GM19455 (cell line): Measurements from ENCODE around the gene OIT3.

Experiments used
- ATAC-seq: cut with Tn5 transposase; IDR thresholded peaks from one replicate; pipeline ENCODE4 v1.9.1; 2021; ENCODE audit not compliant: unreplicated experiment

Gene OIT3

DNA sequence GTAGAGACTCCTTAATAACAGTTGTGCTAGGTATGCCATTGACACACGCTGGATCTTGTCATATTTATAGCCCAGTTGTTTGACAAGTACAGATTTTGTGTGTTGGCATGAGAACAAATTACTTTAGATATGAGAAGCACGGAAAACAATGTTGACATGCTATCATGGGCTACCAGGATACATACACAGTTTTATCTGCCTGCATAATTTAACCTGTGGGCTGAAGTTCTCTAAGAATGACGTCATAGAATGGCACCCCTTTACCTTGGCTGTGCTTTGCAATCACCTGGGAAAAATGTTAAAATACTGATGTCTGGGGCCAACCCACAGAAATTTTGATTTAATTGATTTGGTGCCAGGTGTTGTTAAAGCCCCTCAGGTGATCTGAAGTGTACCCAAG lies 58.2 kb downstream of the OIT3 start:
- ATAC-seq, result no peak

DNA sequence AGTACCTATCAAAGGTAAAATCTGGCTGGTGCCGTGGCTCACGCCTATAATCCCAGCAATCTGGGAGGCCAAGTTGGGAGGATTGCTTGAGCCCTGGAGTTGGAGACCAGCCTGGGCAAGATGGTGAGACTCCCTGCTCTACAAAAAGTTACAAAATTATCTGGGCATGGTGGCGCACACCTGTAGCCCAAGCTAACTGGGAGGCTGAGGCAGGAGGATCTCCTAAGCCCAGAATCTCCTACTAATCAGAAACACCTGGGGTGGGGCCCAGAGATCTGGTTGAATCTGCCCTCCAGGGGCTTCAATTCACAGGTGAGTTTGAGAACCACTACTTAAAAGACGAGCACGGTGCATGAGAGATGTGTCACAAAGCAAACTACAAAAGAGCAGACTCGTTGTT lies 58.6 kb downstream of the OIT3 start:
- ATAC-seq, result no peak

DNA sequence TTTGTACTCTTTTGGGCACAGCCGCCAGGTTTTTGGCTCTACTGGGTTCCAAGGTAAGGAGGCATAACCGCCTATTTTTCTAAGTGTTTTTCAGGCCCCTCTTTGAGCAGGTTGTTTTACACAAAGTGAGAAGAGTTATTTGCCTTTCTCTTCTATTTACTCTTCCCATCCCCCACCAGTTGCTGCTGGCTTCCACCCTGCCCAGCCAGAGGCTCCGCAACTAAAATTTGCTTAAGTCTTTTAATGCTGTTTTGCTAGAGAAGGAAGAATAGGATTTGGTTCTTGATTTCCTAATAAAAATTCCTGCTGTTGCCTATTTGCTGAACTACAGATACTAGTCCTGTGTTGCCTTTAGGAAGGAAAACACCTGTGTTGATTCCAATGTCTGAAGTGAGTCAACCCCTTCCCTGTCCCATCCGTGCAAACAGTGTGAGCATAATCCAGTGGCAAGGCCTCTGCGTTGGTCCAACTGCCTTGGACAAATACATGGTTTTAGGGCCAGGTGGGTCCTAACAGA lies 59.2 kb downstream of the OIT3 start:
- no peak for ATAC-seq

DNA sequence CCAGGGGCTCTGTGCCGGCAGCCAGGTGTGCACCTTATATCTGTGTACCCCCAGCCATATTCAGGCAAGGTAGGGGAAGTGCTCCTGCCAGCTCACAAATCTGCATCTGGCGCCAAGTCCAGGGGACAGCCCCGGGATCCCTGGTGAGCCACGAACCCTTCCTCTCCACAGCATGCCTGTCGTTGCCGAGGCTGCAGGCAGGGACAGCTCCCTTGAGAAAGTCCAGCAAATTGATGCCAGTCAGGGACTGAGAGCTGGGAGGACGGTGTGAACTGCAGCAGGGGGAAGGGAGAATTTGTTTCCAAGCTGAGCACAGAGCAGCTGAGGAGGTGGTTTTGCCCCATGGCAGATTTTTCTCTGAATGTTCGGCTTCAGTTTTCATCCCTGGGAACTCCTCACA lies 60.1 kb downstream of the OIT3 start:
- no peak for ATAC-seq

DNA sequence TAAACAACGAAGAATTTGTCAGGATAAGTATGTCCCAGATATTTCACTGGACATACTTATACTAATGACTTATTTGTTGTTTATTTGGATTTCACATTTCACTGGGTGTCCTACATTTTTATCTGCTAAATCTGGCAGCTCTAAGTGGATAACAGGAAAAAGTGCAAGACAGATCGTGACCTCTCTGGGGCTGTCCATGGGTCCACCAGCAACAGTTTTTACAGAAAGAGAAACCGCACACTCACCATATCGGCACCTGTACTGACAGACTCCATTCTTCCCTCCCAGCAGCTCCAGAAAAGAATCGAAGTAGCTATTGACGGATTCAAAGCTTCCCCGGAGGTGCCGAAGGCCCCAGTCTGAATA lies 60.7 kb downstream of the OIT3 start:
- ATAC-seq, result no peak

DNA sequence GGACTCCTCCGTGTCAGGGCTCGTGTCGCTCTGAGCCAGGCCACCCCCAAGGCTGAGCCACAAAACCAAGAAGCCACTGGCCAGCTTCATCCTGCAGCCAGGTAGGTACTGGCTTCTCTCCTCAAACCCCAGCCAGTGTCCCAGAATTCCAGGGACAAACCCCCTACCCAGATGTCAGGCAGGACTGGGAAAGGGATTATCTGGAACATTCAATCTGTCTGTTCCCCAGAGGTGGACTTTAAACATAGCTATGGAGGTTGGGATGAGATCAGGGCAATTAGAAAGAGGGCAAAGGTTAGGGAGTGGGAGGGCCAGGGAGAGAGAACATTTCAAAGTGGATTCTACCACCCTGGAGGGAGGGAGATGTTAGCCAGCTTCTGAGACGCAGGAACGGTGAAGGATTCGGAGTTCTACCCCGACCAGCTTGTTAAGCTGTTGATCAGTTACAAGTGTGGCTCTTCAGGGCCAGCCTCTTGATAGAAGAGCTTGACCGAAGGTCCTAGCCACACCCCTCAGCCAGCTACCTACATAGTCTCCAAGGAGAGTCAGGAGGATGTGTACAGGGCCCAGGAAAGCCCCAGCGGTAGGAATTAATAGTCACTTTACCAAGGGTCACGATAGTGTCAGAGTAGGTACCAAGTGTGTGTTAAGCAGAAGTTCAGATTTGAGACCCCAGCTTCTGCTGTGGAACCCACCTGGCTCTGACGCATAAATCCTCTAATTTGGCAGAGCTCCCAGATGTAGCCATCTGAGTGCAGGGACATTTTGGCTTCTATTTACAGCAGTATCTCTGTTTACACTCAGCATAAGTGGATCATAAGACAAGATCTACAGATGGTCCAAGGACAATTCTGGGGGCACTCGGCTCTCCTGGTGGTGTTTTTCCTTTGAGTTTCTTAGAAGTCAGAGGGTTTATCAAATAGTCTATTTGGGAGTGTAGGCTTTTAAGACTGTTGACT lies 61.3 kb downstream of the OIT3 start, which contains the start of gene PLA2G12B:
Gene PLA2G12B, minus strand, starts transcription at position 211 of the 959 bp plus-strand sequence. Its CDS starts 121 bp downstream, at position 90.
- no peak for ATAC-seq

DNA sequence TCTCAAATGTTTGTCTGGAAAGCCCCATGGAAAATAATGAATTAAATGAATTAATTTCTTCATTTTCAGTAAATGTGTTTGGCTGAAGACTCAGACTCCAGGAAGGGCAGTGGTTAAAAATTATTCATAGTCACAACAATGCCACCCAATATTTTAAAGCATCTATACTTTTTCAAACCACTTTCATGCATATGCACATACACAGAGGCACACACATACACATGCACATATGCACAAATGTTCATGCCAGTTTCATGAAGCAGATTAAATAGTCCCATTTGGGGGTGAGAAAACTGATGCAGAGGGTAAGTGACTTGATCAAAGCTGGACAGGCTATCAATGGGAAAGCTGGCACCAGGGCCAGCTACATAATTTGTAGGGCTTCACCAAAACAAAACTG lies 62.5 kb downstream of the OIT3 start:
- no peak for ATAC-seq

DNA sequence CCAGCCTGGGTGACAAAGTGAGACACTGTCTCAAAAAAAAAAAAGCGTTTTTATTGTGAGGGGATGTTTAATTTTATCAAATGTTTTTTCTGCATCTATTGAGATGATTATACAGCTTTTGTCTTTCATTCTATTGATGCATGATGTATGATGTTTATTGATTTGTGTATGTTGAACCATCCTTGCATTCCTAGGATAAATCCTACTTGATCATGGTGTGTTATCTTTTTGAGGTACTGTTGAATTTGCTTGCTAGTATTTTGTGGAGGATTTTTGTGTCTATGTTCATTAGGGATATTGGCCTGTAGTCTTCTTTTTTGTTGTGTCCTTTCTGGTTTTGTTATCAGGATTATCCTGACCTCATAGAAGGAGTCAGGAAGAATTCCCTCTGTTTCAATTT lies 83.3 kb downstream of the OIT3 start:
- ATAC-seq, result no peak

DNA sequence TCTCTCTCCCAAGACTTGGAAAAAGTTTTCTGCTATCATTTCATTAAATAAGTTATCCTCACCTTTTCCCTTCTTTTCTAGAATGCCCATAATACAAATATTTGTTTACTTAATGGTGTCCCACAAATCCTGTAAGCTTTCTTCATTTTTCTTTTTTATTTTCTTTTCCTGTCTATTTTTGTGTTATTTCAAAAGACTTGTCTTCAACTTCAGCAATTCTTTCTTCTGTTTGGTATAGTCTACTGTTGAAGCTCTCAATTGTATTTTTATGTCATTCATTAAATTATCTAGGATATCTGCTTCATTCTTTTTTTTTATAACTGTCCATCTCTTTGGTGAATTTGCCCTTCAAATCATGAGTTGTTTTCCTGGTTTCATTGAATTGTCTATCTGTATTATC lies 86.2 kb downstream of the OIT3 start:
- ATAC-seq, result no peak

DNA sequence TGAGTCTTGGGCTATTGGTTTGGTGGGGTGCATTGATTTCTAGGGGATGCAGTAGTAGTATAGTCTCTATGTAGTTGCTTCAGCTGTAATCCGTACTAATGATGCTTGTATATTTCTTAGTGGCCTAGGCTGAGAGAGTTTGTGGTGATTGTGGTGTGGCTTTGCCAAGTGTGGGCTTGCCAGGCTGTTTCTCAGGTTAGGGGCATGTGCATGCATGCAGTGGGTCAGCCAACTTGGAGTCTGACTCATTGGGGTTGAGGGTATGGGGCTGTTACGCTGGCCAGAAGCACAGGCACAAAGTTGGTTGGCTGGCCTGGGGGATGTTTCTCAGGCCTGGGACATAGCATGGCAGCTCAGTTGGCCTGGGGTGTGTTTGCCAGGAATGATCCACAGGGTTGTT lies 86.8 kb downstream of the OIT3 start:
- ATAC-seq, result no peak

DNA sequence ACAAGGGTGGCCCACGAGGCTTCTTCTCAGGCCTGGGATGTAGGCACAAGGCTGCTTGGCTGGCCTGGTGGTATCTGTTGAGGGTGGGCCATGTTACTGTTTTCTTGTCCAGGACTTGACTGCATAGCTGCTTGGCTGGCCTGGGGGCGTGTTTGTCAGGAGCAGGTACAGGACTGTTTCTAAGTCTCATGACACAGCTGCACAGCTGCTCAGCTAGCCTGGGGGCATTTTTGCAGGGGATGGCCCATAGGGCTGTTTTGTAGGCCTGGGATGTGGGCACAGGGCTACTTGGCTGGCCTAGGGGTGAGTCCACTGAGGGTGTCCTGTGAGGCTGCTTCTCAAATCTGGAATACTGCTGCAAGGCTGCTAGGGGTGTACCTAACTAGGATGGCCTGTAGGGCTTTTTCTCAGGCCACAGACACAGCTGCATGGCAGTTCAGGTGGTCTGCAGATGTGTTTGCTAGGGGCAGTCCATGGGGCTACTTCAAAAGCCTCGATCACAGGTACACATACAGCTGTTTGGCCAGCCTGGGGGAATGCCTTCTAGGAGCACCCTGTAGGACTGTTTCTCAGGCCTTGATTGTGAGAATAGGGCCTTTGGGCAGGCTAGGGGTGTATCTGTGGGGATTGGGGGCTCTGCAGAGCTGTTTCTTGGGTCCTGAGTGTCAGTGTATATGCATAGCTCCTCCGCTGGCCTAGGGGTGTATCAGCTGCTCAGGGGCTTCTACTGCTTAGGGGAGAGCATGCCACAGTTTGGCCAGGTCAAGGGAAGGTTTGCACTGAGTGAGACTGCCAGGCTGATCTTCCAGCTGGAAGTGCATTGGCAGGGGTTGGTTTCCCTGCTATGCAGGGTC lies 87.7 kb downstream of the OIT3 start:
- no peak for ATAC-seq

DNA sequence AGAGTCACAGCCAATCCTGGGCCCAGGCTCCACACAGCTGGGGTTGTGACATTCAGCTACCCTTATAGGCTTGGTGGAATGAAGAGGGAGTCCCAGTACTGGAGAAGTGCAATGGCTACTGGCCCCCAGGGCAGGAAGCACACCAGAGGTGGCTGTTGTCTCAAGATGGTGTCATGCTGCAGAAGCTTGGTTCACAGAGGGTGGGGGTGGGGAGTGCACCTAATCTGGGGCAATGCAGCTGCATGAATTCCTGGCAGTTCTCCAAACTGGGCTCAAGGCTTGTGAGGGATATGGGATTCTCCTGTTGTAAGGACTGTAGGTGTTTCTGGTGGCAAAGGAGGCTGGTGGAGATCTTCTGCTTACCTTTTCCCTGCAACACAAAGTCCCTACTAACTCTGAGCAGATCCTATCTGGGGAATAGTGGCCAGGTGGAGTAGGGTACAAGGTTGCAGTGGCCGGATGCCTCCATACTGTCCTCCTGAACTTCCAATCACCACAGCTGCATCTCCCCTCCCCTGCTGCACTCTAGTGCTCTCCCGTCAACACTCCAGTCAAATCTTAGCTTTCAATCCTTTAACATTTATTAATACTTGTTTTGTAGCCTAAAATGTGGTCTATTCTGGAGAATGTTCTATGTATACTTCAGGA lies 88.5 kb downstream of the OIT3 start:
- no peak for ATAC-seq
